Ishikawa (cell line): ENCODE data around the gene GFRA1.

Experiments
- CREB1 ChIP-seq: IDR thresholded peaks from 2 replicates; pipeline ENCODE4 v1.6.1; 2012; ENCODE audit warnings: low read depth
- EGR1 ChIP-seq: IDR thresholded peaks from 2 replicates; pipeline ENCODE4 v1.6.1; 2012
- EP300 ChIP-seq: IDR thresholded peaks from 2 replicates; pipeline ENCODE4 v1.6.1; 2012; ENCODE audit warnings: borderline replicate concordance
- FOXM1 ChIP-seq: IDR thresholded peaks from 2 replicates; pipeline ENCODE4 v1.6.1; 2012; ENCODE audit warnings: low read depth, borderline replicate concordance
- MAX ChIP-seq: IDR thresholded peaks from 2 replicates; pipeline ENCODE4 v1.6.1; 2012
- NFIC ChIP-seq: IDR thresholded peaks from 2 replicates; pipeline ENCODE4 v1.6.1; 2012
- RAD21 ChIP-seq: IDR thresholded peaks from 2 replicates; pipeline ENCODE4 v1.6.1; 2012; ENCODE audit warnings: low read depth
- TAF1 ChIP-seq: IDR thresholded peaks from 2 replicates; pipeline ENCODE4 v1.6.1; 2012; ENCODE audit warnings: low read depth, mild to moderate bottlenecking
- TCF12 ChIP-seq: IDR thresholded peaks from 2 replicates; pipeline ENCODE4 v1.6.1; 2012; ENCODE audit warnings: low read depth
- TEAD4 ChIP-seq: IDR thresholded peaks from 2 replicates; pipeline ENCODE4 v1.6.1; 2012
- YY1 ChIP-seq: IDR thresholded peaks from 2 replicates; pipeline ENCODE4 v1.6.1; 2012; ENCODE audit warnings: low read depth
- ZBTB7A ChIP-seq: IDR thresholded peaks from 2 replicates; pipeline ENCODE4 v1.6.1; 2012; ENCODE audit warnings: low read depth
- TF ChIP-seq, protein P1 (sequence below): IDR thresholded peaks from 2 replicates; pipeline ENCODE4 v1.6.1; 2012
- TF ChIP-seq, protein P2 (sequence below): IDR thresholded peaks from 2 replicates; pipeline ENCODE4 v1.6.1; 2012; ENCODE audit warnings: low read depth, mild to moderate bottlenecking

The GFRA1 gene

GRCh38 chr10:116208956-116209567 lies 63.9 kb downstream of the GFRA1 start:
- TF ChIP-seq CREB1 = no peak
- TF ChIP-seq ZBTB7A = no peak
- TF ChIP-seq, protein P1, sequence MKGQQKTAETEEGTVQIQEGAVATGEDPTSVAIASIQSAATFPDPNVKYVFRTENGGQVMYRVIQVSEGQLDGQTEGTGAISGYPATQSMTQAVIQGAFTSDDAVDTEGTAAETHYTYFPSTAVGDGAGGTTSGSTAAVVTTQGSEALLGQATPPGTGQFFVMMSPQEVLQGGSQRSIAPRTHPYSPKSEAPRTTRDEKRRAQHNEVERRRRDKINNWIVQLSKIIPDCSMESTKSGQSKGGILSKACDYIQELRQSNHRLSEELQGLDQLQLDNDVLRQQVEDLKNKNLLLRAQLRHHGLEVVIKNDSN = no peak
- TF ChIP-seq TCF12 = no peak
- TF ChIP-seq TAF1 = no peak
- no peak for TF ChIP-seq TEAD4
- no peak for TF ChIP-seq EP300
- TF ChIP-seq YY1 = no peak
- TF ChIP-seq, protein P2, sequence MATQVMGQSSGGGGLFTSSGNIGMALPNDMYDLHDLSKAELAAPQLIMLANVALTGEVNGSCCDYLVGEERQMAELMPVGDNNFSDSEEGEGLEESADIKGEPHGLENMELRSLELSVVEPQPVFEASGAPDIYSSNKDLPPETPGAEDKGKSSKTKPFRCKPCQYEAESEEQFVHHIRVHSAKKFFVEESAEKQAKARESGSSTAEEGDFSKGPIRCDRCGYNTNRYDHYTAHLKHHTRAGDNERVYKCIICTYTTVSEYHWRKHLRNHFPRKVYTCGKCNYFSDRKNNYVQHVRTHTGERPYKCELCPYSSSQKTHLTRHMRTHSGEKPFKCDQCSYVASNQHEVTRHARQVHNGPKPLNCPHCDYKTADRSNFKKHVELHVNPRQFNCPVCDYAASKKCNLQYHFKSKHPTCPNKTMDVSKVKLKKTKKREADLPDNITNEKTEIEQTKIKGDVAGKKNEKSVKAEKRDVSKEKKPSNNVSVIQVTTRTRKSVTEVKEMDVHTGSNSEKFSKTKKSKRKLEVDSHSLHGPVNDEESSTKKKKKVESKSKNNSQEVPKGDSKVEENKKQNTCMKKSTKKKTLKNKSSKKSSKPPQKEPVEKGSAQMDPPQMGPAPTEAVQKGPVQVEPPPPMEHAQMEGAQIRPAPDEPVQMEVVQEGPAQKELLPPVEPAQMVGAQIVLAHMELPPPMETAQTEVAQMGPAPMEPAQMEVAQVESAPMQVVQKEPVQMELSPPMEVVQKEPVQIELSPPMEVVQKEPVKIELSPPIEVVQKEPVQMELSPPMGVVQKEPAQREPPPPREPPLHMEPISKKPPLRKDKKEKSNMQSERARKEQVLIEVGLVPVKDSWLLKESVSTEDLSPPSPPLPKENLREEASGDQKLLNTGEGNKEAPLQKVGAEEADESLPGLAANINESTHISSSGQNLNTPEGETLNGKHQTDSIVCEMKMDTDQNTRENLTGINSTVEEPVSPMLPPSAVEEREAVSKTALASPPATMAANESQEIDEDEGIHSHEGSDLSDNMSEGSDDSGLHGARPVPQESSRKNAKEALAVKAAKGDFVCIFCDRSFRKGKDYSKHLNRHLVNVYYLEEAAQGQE = no peak
- no peak for TF ChIP-seq NFIC

- no peak for TF ChIP-seq NFIC
- TF ChIP-seq TEAD4 = no peak
- TF ChIP-seq, protein P1 = no peak
- no peak for TF ChIP-seq CREB1
- TF ChIP-seq, protein P2 = no peak
- TF ChIP-seq MAX = no peak
- no peak for TF ChIP-seq EP300
Observed at GRCh38 chr10:116207690-116208089, 65.3 kb downstream of the GFRA1 start.

DNA sequence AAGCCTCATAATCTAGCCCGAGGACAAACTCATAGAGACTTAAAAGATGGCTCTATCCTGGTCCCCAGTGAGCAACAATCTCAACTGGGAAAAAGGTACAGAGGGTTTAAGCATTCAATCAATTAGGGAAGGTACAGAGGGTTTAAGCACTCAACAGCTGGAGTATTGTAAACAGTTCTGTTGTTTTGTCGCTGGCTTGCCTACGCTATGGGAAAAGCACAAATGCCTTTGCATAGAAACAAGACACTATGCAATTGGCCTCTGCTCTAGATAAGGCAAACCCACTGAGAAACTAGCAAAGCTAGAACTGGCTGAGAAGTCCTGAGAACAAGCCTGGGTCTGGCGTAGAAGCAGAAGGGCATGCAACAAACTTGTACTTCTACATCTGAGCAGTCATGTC lies 69.3 kb downstream of the GFRA1 start:
- TF ChIP-seq, protein P1 = no peak
- no peak for TF ChIP-seq EP300
- no peak for TF ChIP-seq CREB1
- no peak for TF ChIP-seq RAD21
- no peak for TF ChIP-seq MAX
- TF ChIP-seq TCF12 = no peak
- TF ChIP-seq EGR1 = no peak
- no peak for TF ChIP-seq FOXM1
- no peak for TF ChIP-seq NFIC
- TF ChIP-seq TAF1 = no peak
- TF ChIP-seq TEAD4 = no peak
- TF ChIP-seq YY1 = no peak
- TF ChIP-seq ZBTB7A = no peak

- TF ChIP-seq TAF1 = no peak
Observed at GRCh38 chr10:116201670-116202430, 71.2 kb downstream of the GFRA1 start.

DNA sequence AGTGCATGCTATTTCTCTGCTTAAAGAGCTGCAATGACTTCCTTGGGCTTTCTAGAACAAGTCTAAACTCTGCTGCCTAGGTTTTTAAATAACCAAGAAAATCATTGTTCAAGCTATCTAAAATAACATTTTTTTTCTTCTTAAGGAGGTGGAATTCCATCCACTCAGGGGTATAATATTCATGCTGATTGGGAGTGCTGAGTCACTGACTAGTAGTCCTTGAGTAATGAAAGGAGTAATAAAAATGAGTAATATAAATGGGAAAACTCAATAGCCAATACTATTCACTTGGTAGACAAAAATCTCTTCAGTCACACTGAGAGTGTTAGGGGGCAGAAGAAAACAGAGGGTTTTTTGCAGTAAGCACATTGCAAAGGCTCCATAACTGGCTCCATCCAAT lies 72.0 kb downstream of the GFRA1 start:
- TF ChIP-seq, protein P2 = no peak
- TF ChIP-seq TEAD4 (no peak), CREB1 (no peak), MAX (no peak), TCF12 (no peak), NFIC (no peak), ZBTB7A (no peak), FOXM1 (no peak)
